Mesendoderm (in vitro differentiated cells): ENCODE data around the gene TXLNG. TPM values are rescaled to one million over a fixed set of nuclear protein-coding genes. Genes with fewer than 3 reads are reported as not detected.
A peak's percentile ranks its signal among the peaks of the same experiment; 100 is the strongest.

Experiments
- DNase-seq: peaks from one replicate; pipeline ENCODE4 v3.0.0; 2013
- H2AK5ac ChIP-seq: 2 replicates; pipeline ENCODE4 v1.6.1; 2013; ENCODE audit warnings: low read length, inconsistent platforms
- H2BK120ac ChIP-seq: 2 replicates; pipeline ENCODE4 v1.6.1; 2013; ENCODE audit warnings: low read depth, mild to moderate bottlenecking, low read length, moderate library complexity, mixed read lengths
- H2BK15ac ChIP-seq: replicated peaks from 2 replicates; pipeline ENCODE4 v1.6.1; 2013; ENCODE audit warnings: low read depth, mild to moderate bottlenecking, moderate library complexity
- H2BK5ac ChIP-seq: 2 replicates; pipeline ENCODE4 v1.6.1; 2013; ENCODE audit warnings: low read length, inconsistent platforms
- H3K18ac ChIP-seq: 2 replicates; pipeline ENCODE4 v1.6.1; 2013; ENCODE audit warnings: mild to moderate bottlenecking, low read length, mixed read lengths
- H3K23ac ChIP-seq: one replicate; pipeline ENCODE4 v1.6.1; 2013; ENCODE audit warnings: low read length
- H3K27ac ChIP-seq: 2 replicates; pipeline ENCODE4 v1.5.1; 2013; ENCODE audit warnings: low read depth, mild to moderate bottlenecking, inconsistent platforms, low read length, moderate library complexity
- H3K27me3 ChIP-seq: 2 replicates; pipeline ENCODE4 v1.6.1; 2013; ENCODE audit warnings: low read length, control low read depth, mild to moderate bottlenecking, inconsistent platforms; ENCODE audit not compliant: insufficient read depth, poor library complexity
- H3K36me3 ChIP-seq: 2 replicates; pipeline ENCODE4 v1.6.1; 2013; ENCODE audit warnings: low read length, inconsistent platforms; ENCODE audit not compliant: control insufficient read depth, insufficient read depth
- H3K4ac ChIP-seq: one replicate; pipeline ENCODE4 v1.6.1; 2013; ENCODE audit warnings: low read depth, mild to moderate bottlenecking, low read length, moderate library complexity
- H3K4me1 ChIP-seq: 2 replicates; pipeline ENCODE4 v1.6.1; 2013; ENCODE audit warnings: low read depth, low read length, inconsistent platforms; ENCODE audit not compliant: control insufficient read depth
- H3K4me2 ChIP-seq: 2 replicates; pipeline ENCODE4 v1.6.1; 2013; ENCODE audit warnings: low read length
- H3K4me3 ChIP-seq: 2 replicates; pipeline ENCODE4 v1.5.1; 2013; ENCODE audit warnings: mild to moderate bottlenecking, low read length
- H3K56ac ChIP-seq: one replicate; pipeline ENCODE4 v1.6.1; 2013; ENCODE audit warnings: low read length
- H3K79me1 ChIP-seq: 2 replicates; pipeline ENCODE4 v1.6.1; 2013; ENCODE audit warnings: low read length, inconsistent platforms
- H3K79me2 ChIP-seq: 2 replicates; pipeline ENCODE4 v1.6.1; 2013; ENCODE audit warnings: mild to moderate bottlenecking, low read length; ENCODE audit not compliant: control insufficient read depth, insufficient read depth
- H3K9ac ChIP-seq: 2 replicates; pipeline ENCODE4 v1.6.1; 2013; ENCODE audit warnings: low read length, inconsistent platforms
- H4K5ac ChIP-seq: one replicate; pipeline ENCODE4 v1.6.1; 2013; ENCODE audit warnings: low read length
- H4K8ac ChIP-seq: one replicate; pipeline ENCODE4 v1.6.1; 2013; ENCODE audit warnings: low read depth, mild to moderate bottlenecking, control low read depth, low read length, moderate library complexity
- WGBS: extraction: QIAGEN DNeasy Blood & Tissue Kit; methylation state at CpG from one replicate; pipeline ENCODE4 v1.1.7; 2013; ENCODE audit warnings: low lambda C conversion rate, missing lambda C conversion rate; ENCODE audit not compliant: insufficient coverage; ENCODE audit errors: extremely low coverage; 5-methylcytosine and 5-hydroxymethylcytosine counted together
- polyA plus RNA-seq, 2 experiments: library from polyadenylated mRNA; stranded (reverse); fragments of 200-250 nt; gene quantifications; one replicate each; pipeline ENCODE4 v1.2.3, GENCODE V29; 2013

TXLNG gene
- 38.5 TPM for polyA plus RNA-seq (2013, experiment 1 of 2)
- 38.7 TPM for polyA plus RNA-seq (2013, experiment 2 of 2)

DNA sequence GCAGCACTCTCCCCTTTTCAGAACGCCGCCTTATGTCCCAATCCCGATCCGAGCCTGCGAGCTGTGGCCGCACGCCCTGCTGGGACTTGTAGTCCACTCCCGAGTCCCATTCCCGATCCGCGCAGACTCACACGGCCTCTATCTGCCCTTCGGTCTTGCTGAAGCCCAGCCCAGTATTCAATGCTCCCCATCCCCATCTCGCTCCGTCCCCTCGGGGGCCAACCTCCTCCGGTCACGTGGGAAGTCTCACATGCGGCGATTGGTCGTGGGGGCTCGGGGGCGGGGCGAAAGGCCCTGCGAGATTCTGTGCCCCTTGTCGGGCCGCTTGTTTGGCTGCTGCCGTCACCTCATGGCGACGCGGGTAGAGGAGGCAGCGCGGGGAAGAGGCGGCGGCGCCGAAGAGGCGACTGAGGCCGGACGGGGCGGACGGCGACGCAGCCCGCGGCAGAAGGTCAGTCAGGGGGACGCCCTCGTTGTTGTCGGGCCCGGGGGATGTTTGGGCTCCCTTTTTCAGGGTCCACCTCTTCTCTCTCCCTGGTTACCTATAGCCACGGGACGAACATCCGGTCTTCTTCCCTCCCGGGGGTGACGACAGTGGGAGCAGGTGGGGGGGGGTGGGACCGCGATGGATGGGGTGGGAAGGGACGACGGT, at the start of gene TXLNG:
TSS of gene TXLNG (plus strand) at position 328 of the 652 bp plus-strand sequence. CDS start at position 350, 22 bp downstream.
- H3K23ac ChIP-seq, result no peak within 1 kb of the TSS
- H3K79me2 ChIP-seq, result peaks cover 23% of the 10 kb centered on the region
- WGBS, result no CpG with 5 or more reads among the region's 59 CpGs
- H3K4me1 ChIP-seq, result no peaks in the 10 kb centered on the region
- no peak within 1 kb of the TSS for H2AK5ac ChIP-seq
- H3K56ac ChIP-seq, result peak within 1 kb of the TSS; percentile 86
- no peak within 1 kb of the TSS for H3K4ac ChIP-seq
- no peaks in the 10 kb centered on the region for H3K79me1 ChIP-seq
- H2BK15ac ChIP-seq, result no peak within 1 kb of the TSS
- H3K18ac ChIP-seq, result peak within 1 kb of the TSS; percentile 70
- H3K4me3 ChIP-seq, result peak within 1 kb of the TSS; percentile 76
- no peaks in the 10 kb centered on the region for H3K36me3 ChIP-seq
- H4K8ac ChIP-seq, result no peak within 1 kb of the TSS
- H3K27me3 ChIP-seq, result no peaks in the 10 kb centered on the region
- H2BK120ac ChIP-seq, result no peak within 1 kb of the TSS
- H2BK5ac ChIP-seq, result no peak within 1 kb of the TSS
- peak within 1 kb of the TSS; percentile 62 for H3K27ac ChIP-seq
- H3K4me2 ChIP-seq, result peak within 1 kb of the TSS; percentile 48
- peak; percentile 99 for DNase-seq
- H4K5ac ChIP-seq, result no peak within 1 kb of the TSS
- peak within 1 kb of the TSS; percentile 72 for H3K9ac ChIP-seq

DNA sequence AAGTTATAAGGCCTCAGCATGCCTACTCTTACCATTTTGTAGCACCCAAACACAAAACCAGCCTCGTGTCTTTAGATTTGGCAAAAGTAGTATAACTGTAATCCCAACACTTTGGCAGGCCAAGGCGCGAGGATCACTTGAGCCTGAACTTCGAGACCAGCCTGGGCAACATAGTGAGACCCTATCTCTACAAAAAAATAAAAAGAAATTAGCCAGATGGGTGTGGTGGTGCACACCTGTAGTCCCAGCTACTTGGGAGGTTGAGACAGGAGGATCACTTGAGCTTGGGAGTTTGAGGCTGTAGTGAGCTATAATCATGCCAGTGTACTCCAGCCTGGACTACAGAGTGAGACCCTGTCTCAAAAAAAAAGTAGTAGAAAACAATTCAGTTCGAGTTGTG, 49.2 kb upstream of the TXLNG start:
- no CpG with 5 or more reads among the region's 5 CpGs for WGBS
- Histone ChIP-seq H3K56ac (no peak overlapping the region), H2BK120ac (no peak overlapping the region), H3K79me1 (no peaks in the 10 kb centered on the region), H2BK5ac (no peak overlapping the region), H3K9ac (no peak overlapping the region), H4K8ac (no peak overlapping the region), H3K4me1 (no peaks in the 10 kb centered on the region), H3K4me3 (no peak overlapping the region), H3K4me2 (no peak overlapping the region), H3K36me3 (no peaks in the 10 kb centered on the region), H4K5ac (no peak overlapping the region), H3K79me2 (no peaks in the 10 kb centered on the region), H2AK5ac (no peak overlapping the region), H3K27me3 (no peaks in the 10 kb centered on the region), H3K18ac (no peak overlapping the region), H3K23ac (no peak overlapping the region), H3K4ac (no peak overlapping the region), H2BK15ac (no peak overlapping the region), H3K27ac (no peak overlapping the region)
- DNase-seq, result no peak

DNA sequence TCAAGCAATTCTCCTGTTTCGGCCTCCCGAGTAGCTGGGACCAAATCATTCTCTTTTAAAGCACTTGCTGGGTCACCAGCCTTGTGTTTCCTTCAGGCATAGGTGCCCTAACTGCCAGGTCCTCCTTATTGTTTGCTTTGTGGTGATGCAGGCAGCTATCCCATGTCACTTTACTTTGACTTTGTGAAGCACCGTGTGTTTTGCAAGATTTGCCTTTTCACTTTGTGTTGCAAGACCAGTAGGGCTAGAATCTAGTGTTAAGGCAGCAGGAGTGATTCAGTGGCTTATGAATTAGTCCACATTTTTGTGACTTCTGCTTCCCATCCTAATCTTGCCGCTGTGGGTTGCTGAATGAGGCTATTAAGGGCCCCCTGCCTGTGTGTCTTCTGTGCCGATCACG, 46.7 kb upstream of the TXLNG start:
- Histone ChIP-seq H3K23ac (no peak overlapping the region), H2BK15ac (no peak overlapping the region), H3K4me3 (no peak overlapping the region), H3K56ac (no peak overlapping the region), H3K27ac (no peak overlapping the region), H3K79me1 (no peaks in the 10 kb centered on the region), H3K4me1 (no peaks in the 10 kb centered on the region), H2BK120ac (no peak overlapping the region), H4K8ac (no peak overlapping the region), H4K5ac (no peak overlapping the region), H3K79me2 (no peaks in the 10 kb centered on the region), H2BK5ac (no peak overlapping the region), H2AK5ac (no peak overlapping the region), H3K27me3 (no peaks in the 10 kb centered on the region), H3K18ac (no peak overlapping the region), H3K9ac (no peak overlapping the region), H3K36me3 (peaks cover 3% of the 10 kb centered on the region), H3K4me2 (no peak overlapping the region), H3K4ac (no peak overlapping the region)
- no CpG with 5 or more reads among the region's 6 CpGs for WGBS
- DNase-seq, result no peak

DNA sequence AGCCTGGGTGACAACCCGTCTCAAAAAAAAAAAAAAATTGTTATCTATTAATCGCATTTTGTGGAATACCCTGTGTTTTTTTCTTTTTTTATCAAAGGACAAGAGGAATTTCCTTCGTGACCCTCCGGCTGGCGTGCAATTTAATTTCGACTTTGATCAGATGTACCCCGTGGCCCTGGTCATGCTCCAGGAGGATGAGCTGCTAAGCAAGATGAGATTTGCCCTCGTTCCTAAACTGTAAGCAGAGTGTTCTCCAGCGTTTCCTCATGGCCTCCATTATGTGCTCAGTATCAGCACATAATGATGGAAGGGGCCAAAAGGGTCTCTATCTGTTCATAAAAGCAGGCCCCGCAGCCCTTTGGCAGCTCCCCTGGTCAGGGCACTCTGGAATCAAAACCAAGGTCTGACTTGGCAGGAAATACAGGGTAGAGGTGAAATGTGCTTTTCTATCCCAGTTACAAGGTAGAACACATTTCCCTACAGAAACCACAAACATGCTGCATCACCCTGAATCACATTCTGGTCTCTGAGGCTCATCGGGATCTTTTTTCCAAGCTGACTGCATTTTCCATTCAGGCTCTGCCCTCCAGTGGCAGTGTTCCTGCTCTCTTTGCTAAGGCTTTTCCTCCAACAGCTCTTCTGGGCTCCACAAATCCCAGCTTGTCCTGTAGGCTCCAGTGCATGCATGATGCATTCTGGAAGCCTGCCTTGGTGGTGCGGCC, 42.5 kb upstream of the TXLNG start:
- no peak overlapping the region for H3K18ac ChIP-seq
- no peak overlapping the region for H4K5ac ChIP-seq
- no peak overlapping the region for H3K4ac ChIP-seq
- no peak overlapping the region for H3K23ac ChIP-seq
- H3K36me3 ChIP-seq, result peaks cover 3% of the 10 kb centered on the region
- H4K8ac ChIP-seq, result no peak overlapping the region
- H2BK15ac ChIP-seq, result no peak overlapping the region
- no peak overlapping the region for H3K4me2 ChIP-seq
- no peak overlapping the region for H2BK5ac ChIP-seq
- H3K4me1 ChIP-seq, result no peaks in the 10 kb centered on the region
- H2AK5ac ChIP-seq, result no peak overlapping the region
- no peak overlapping the region for H3K4me3 ChIP-seq
- H3K79me1 ChIP-seq, result no peaks in the 10 kb centered on the region
- WGBS, result no CpG with 5 or more reads among the region's 12 CpGs
- no peak overlapping the region for H2BK120ac ChIP-seq
- no peaks in the 10 kb centered on the region for H3K27me3 ChIP-seq
- H3K27ac ChIP-seq, result no peak overlapping the region
- no peak overlapping the region for H3K56ac ChIP-seq
- DNase-seq, result no peak
- no peaks in the 10 kb centered on the region for H3K79me2 ChIP-seq
- no peak overlapping the region for H3K9ac ChIP-seq

DNA sequence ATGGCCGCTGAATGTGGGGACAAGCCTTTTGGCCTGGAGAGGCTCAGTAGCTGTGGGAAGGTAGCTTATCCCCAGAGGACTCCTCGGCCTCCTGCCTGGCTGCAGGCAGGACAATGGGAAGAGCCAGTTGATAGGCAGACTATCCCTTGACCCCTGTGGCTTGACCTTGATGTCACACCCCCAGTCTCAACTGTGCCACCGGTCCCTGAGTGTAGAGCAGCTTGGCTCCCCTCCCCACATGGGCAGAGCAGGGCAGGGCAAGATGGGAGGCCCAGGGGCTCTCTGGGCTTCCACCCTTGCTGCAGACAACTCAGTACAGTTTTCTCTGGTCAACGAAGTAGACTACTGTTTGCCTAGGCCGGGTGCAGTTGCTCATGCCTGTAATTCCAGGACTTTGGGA, 41.2 kb upstream of the TXLNG start:
- no peak overlapping the region for H3K4me3 ChIP-seq
- no peak overlapping the region for H4K8ac ChIP-seq
- no peak overlapping the region for H3K18ac ChIP-seq
- H2BK120ac ChIP-seq, result no peak overlapping the region
- no peak overlapping the region for H3K9ac ChIP-seq
- no peak overlapping the region for H2AK5ac ChIP-seq
- no peak overlapping the region for H2BK5ac ChIP-seq
- H2BK15ac ChIP-seq, result no peak overlapping the region
- no peaks in the 10 kb centered on the region for H3K27me3 ChIP-seq
- H3K79me1 ChIP-seq, result no peaks in the 10 kb centered on the region
- no CpG with 5 or more reads among the region's 5 CpGs for WGBS
- peaks cover 3% of the 10 kb centered on the region for H3K36me3 ChIP-seq
- H4K5ac ChIP-seq, result no peak overlapping the region
- H3K27ac ChIP-seq, result no peak overlapping the region
- no peak overlapping the region for H3K4ac ChIP-seq
- H3K4me1 ChIP-seq, result no peaks in the 10 kb centered on the region
- H3K4me2 ChIP-seq, result no peak overlapping the region
- H3K23ac ChIP-seq, result no peak overlapping the region
- no peak overlapping the region for H3K56ac ChIP-seq
- no peak for DNase-seq
- no peaks in the 10 kb centered on the region for H3K79me2 ChIP-seq
